ENCODE measurements around the gene BTN1A1.

- TF ChIP-seq, protein P1, sequence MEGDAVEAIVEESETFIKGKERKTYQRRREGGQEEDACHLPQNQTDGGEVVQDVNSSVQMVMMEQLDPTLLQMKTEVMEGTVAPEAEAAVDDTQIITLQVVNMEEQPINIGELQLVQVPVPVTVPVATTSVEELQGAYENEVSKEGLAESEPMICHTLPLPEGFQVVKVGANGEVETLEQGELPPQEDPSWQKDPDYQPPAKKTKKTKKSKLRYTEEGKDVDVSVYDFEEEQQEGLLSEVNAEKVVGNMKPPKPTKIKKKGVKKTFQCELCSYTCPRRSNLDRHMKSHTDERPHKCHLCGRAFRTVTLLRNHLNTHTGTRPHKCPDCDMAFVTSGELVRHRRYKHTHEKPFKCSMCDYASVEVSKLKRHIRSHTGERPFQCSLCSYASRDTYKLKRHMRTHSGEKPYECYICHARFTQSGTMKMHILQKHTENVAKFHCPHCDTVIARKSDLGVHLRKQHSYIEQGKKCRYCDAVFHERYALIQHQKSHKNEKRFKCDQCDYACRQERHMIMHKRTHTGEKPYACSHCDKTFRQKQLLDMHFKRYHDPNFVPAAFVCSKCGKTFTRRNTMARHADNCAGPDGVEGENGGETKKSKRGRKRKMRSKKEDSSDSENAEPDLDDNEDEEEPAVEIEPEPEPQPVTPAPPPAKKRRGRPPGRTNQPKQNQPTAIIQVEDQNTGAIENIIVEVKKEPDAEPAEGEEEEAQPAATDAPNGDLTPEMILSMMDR (IDR thresholded peaks at IDR 0.05) = no peak
- TF ChIP-seq POLR2A (IDR thresholded peaks at IDR 0.05) = no peak
Observed at GRCh38 chr6:26507658-26508057, 7.6 kb downstream of the BTN1A1 start.
